LNCaP clone FGC (cell line): Measurements from ENCODE around the gene QRSL1.
A peak's percentile ranks its signal among the peaks of the same experiment; 100 is the strongest.
"Not testable (repeated sequence)": the region's sequence is repeated elsewhere in the genome, so short reads cannot be mapped to it uniquely, and the experiment has no call there.

ENCODE experiments used
- DNase-seq: peaks from one replicate; pipeline ENCODE4 v3.0.0-alpha.2; 2011; ENCODE audit warnings: low read depth
- H3K4me3 ChIP-seq: 2 replicates; pipeline ENCODE4 v1.5.1; 2011; ENCODE audit warnings: mild to moderate bottlenecking, low read depth, low read length, control low read depth
- CTCF ChIP-seq: IDR thresholded peaks from 2 replicates; pipeline ENCODE4 v1.5.1; 2012; ENCODE audit warnings: mild to moderate bottlenecking; ENCODE audit not compliant: control insufficient read depth, insufficient read depth; ENCODE audit errors: extremely low read depth

QRSL1 gene, protein sequence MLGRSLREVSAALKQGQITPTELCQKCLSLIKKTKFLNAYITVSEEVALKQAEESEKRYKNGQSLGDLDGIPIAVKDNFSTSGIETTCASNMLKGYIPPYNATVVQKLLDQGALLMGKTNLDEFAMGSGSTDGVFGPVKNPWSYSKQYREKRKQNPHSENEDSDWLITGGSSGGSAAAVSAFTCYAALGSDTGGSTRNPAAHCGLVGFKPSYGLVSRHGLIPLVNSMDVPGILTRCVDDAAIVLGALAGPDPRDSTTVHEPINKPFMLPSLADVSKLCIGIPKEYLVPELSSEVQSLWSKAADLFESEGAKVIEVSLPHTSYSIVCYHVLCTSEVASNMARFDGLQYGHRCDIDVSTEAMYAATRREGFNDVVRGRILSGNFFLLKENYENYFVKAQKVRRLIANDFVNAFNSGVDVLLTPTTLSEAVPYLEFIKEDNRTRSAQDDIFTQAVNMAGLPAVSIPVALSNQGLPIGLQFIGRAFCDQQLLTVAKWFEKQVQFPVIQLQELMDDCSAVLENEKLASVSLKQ

DNA sequence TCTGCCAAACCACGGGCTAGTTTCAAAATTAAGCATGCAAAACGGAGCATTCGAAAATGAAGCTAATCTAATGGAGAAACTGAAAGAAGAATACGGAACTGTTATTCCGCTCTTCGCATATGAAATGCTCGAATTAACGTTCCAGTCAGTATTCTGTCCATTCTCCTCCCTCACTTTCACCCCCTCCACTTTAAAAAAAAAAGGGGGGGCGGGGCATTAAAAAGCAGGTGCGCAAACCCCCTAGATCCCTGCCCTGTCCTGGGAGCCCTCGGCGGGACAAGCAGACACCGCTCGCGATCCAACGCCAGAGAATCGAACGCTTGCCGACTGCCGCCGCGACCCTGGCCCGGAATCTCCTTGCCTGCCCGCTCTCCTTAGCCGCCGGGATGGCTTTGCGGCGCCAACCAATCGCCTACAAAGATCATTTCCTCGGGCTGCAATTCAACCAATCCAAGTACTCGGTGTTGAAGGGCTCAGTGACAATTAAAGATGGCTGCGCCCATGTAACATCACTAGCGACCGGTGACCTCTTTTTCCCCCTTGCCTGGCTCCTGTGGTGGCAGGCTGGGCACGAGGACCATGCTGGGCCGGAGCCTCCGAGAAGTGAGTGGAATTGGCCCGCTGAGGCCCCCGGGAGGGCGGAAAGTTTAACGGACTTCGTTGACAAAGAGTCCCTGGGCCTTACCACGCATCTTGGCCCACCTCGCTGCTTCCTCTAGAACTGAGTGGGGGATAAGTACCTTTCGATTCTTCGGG is at the start of gene QRSL1, which contains the start of gene RTN4IP1:
Gene QRSL1, plus strand, starts transcription at position 476 of the 756 bp plus-strand sequence. Its CDS starts 104 bp downstream, at position 580.
Gene RTN4IP1, minus strand, starts transcription at position 396 of the 756 bp plus-strand sequence. CDS start 477 bp downstream, outside the sequence.
- H3K4me3 ChIP-seq, result peak within 1 kb of the TSS; percentile 78
- no peak for TF ChIP-seq CTCF
- peak; percentile 84 for DNase-seq

GRCh38 chr6:106581468-106581867 is 47.9 kb upstream of the QRSL1 start:
- no peak for TF ChIP-seq CTCF
- DNase-seq, result no peak
- H3K4me3 ChIP-seq, result no peak overlapping the region

- no peak for DNase-seq
- no peak for TF ChIP-seq CTCF
- no peak overlapping the region for H3K4me3 ChIP-seq
These were observed 42.5 kb upstream of the QRSL1 start for GRCh38 chr6:106586815-106587415.

DNA sequence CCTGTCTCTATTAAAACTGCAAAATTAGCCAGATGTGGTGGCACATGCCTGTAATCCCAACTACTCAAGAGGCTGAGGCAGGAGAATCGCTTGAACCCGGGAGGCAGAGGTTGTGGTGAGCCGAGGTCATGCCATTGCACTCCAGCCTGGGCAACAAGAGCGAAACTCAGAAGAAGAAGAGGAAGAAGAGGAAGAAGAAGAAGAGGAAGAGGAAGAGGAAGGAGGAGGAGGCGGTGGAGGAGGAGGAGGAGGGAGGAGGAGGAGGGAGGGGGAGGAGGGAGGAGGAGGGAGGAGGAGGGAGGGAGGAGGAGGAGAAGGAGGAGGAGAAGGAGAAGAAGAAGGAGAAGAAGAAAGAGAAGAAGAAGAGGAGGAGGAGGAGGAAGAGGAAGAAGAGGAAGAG is 40.4 kb upstream of the QRSL1 start:
- not testable (repeated sequence) for DNase-seq, H3K4me3 ChIP-seq

GRCh38 chr6:106591111-106591825 is 38.1 kb upstream of the QRSL1 start:
- H3K4me3 ChIP-seq, result no peak overlapping the region
- no peak for TF ChIP-seq CTCF
- DNase-seq, result no peak

DNA sequence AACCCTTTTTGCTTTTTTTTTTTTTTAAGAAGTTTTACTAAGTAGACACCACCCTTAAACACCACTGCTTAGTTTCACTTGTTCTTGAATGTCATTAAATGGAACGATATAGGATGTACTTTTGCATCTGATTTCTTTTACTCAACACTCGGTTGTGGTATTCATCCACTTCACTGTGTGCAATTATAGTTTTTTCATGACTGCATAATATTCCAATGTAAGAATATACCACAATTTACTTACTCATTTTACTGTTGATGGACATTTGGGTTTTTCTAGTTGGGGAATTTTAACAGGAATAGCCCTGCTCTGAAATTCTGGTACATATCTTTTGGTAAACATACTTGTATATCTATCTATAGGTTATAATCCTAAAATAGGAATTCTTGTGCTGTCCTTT is 29.9 kb upstream of the QRSL1 start:
- no peak for TF ChIP-seq CTCF
- no peak overlapping the region for H3K4me3 ChIP-seq
- no peak for DNase-seq
